Dermis microvascular lymphatic vessel endothelial cell (primary cell): ENCODE results near the gene ELANE. TPM values are rescaled to one million over a fixed set of nuclear protein-coding genes. Genes with fewer than 3 reads are reported as not detected.
A peak's percentile ranks its signal among the peaks of the same experiment; 100 is the strongest.
"Not testable (repeated sequence)": the region's sequence is repeated elsewhere in the genome, so short reads cannot be mapped to it uniquely, and the experiment has no call there.

ENCODE experiments used
- DNase-seq, 2 donors: peaks; one replicate each; pipeline versions ENCODE4 v3.0.0 to v3.0.0-alpha.2; 2010; ENCODE audit warnings: low read depth in 2 of 2
- total RNA-seq: library from RNA; depleted of rRNA; stranded (reverse); fragments of >200 nt; gene quantifications from 2 replicates; pipeline ENCODE4 v1.2.1, GENCODE V29; 2014

Gene ELANE
- total RNA-seq, 1 donor from 2014 or later, result not detected

DNA sequence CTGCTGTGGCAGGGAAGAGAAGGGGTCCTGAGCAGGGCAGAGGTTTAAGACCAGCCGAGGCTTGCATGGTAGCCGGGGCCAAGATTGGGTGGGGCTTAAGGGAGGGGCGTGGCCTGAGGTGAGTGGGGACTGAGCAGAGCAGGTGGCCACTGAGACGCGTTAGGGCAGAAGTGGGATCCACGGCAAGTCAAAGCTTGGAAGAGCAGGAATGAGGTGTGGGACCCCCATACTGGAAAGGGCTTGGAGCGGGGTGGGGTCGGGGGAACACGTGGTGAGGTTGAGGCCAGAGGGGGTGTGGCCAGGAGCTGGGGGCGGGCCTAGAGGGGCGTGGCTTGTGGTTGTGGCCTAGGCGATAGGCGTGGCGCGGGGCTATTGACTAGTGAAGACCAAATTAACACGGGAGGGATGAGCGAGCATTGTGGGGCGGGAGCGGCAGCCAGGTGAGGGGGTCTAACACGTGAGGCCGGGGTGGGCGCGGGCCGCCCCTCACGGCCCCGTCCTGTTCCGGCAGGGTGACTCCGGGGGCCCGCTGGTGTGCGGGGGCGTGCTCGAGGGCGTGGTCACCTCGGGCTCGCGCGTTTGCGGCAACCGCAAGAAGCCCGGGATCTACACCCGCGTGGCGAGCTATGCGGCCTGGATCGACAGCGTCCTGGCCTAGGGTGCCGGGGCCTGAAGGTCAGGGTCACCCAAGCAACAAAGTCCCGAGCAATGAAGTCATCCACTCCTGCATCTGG, 10.6 kb downstream of the ELANE start:
- peak; percentile 20 to 62 for DNase-seq

- no peak for DNase-seq
These were observed 11.2 kb downstream of the ELANE start for GRCh38 chr19:863315-863620.

- no peak for DNase-seq
These were observed 14.7 kb downstream of the ELANE start for GRCh38 chr19:866769-867300.

- no peak for DNase-seq
These were observed 15.2 kb downstream of the ELANE start for GRCh38 chr19:867301-867793.

GRCh38 chr19:867855-868457, 15.9 kb downstream of the ELANE start:
- no peak for DNase-seq

- DNase-seq, result no peak
These were observed 16.5 kb downstream of the ELANE start for GRCh38 chr19:868458-869244.

DNA sequence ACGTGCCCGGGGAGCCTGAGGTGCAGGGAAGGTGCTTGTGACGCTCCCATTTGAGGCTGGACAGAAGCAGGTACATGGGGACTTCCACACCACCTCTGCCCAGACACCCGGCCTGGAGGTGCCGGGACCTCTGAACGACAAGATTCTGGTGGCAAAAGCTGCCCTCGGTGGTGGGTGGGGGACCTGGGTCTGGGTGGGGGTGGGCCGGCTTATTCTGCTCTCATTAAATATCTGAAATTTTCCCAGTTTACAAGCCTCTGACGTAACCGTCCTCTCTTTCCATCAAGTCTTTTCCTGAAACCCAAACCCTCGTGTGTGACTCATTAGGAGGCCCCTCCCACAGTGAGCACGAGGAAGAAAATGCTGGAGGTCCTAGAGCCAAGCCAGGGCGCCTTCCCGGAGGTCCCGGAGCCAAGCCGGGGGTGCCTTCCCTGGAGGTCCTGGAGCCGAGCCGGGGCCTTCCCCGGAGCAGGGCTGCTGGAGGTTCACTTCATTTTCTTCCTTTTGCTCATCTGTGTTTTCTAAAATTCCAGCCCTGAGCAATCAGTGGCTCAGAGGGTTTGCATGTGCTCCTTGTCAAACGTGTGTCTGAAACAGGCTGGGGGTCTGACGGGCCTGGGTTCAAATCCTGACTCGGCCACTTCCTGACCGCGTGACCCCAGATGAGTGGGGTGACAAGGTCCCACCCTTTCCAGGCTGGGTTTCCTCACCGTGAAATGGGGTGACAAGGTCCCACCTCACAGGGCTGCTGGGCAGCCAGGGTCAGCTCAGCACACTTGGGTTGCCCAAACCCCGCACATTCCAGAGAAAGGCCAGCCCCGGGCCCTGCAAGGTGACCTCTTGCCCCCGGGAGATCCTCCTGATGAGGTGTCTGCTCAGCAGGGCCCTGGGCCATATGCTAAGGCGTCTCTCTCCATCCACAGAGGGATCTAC, 17.4 kb downstream of the ELANE start:
- DNase-seq, result peak; percentile 67 to 91

GRCh38 chr19:870314-870713, 18.2 kb downstream of the ELANE start:
- no peak for DNase-seq

- DNase-seq, result no peak
These were observed 18.9 kb downstream of the ELANE start for GRCh38 chr19:870963-871401.

GRCh38 chr19:871446-872265, 19.6 kb downstream of the ELANE start:
- no peak for DNase-seq

- peak in 1 of 2 donors; percentile 37 for DNase-seq
These were observed 20.3 kb downstream of the ELANE start for GRCh38 chr19:872266-872951.

DNA sequence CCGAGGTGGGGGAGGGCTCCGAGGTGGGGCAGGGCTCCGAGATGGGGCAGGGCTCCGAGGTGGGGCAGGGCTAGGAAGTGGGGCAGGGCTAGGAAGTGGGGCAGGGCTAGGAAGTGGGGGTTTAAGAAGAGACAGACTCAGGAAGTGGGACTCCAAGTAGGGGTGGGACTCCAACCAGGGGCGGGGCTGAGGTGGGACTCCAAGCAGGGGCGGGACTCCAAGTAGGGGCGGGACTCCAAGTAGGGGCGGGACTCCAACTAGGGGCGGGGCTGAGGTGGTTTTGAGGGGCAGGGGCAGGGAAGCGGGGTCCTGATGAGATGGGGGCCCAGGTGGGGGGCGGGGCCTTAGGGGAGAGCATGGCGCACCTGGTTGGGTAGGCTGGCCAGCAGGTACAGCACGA, 21.0 kb downstream of the ELANE start:
- peak in 1 of 2 donors; percentile 41 for DNase-seq

GRCh38 chr19:873561-874041, 21.5 kb downstream of the ELANE start:
- no peak for DNase-seq

- DNase-seq, result no peak
These were observed 23.3 kb downstream of the ELANE start for GRCh38 chr19:875265-875879.

DNA sequence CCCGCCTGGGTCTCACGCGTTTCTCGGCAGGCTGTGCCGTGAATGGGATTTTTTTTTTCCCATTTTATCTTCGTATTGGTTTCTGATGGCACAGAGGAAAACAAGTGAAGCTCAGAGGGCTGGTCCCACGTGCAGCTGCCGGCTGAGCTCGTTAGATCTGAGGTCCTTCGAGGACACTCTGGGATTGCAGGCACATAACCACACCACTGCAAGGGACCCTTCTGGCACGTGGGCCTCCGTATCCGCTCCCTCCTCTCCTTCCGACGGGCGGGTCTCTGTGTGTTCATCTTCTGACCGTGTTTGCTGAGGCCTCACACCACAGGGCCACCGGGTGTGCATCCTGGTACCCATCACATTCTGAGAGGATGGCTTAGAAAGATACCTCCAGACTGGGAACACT, 24.0 kb downstream of the ELANE start:
- no peak for DNase-seq

- no peak for DNase-seq
These were observed 24.7 kb downstream of the ELANE start for GRCh38 chr19:876780-877314.

DNA sequence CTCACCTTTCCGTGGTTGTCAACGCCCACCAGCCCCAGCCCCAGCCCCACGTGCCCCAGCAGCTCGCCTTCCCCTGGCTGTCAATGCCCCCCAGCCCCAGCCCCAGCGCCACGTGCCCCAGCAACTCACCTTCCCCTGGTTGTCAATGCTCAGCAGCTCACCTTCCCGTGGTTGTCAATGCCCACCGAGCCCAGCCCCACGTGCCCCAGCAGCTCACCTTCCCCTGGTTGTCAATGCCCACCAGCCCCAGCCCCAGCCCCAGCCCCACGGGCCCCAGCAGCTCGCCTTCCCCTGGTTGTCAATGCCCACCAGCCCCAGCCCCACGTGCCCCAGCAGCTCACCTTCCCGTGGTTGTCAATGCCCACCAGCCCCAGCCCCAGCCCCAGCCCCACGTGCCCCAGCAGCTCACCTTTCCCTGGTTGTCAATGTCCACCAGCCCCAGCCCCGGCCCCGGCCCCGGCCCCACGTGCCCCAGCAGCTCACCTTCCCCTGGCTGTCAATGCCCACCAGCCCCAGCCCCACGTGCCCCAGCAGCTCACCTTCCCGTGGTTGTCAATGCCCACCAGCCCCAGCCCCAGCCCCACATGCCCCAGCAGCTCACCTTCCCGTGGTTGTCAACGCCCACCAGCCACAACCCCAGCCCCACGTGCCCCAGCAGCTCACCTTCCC, 26.0 kb downstream of the ELANE start:
- not testable (repeated sequence) for DNase-seq
